ENCODE measurements around the gene TEAD2. TPM values are rescaled to one million over a fixed set of nuclear protein-coding genes. Genes with fewer than 3 reads are reported as not detected.

Gene TEAD2
- total and polyA plus RNA-seq, 9 donors: 27.8 to 63.1 (median 41.6) TPM

DNA sequence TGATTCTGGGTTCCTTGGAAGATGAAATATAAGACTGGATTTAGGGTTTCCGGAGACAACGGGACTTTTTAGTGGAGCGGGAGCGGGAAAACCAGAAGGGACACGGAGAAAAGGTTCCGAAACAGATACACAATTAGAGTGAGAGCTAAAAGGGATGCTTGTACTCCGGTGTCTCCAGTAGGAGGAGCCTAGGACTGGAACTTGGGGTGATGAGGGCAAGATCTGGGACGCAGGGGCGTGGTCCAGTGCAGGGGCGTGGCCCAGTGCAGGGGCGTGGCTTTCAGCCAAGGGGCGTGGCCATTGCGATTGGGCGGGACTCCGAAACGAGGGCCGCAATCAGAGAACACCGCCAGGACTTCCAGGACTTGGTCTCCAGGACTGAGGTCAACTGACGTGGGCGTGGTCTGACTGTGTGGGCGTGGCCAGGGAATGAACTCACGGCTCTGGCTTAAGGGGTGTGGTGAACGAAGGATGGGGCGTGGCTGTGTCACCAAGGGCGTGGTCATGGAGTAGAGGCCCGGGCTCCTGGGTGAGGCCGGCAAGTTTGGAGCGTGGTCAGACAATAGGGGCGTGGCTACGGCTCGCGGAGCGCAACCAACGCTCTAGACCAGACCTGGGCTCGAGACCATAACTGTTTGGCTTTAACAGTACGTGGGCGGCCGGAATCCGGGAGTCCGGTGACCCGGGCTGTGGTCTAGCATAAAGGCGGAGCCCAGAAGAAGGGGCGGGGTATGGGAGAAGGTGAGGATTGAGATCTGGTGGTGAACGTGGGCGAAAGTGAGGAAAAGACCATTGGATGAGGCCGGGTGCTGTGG lies 1.3 kb upstream of the TEAD2 start, which contains the start of gene DKKL1:
Gene DKKL1 (plus strand): TSS at position 610 of the 815 bp plus-strand sequence. CDS start 122 bp downstream, at position 732.
- Histone ChIP-seq H3K4me3 (peak within 1 kb of the TSS; percentile 53), H3K9me3 (no peaks in the 10 kb centered on the region), H3K4me1 (ENCODE audit: insufficient read depth) (no peaks in the 10 kb centered on the region), H3K36me3 (no peaks in the 10 kb centered on the region), H3K27ac (peak within 1 kb of the TSS; percentile 88 to 92), H3K27me3 (no peaks in the 10 kb centered on the region)
- TF ChIP-seq, protein P1, sequence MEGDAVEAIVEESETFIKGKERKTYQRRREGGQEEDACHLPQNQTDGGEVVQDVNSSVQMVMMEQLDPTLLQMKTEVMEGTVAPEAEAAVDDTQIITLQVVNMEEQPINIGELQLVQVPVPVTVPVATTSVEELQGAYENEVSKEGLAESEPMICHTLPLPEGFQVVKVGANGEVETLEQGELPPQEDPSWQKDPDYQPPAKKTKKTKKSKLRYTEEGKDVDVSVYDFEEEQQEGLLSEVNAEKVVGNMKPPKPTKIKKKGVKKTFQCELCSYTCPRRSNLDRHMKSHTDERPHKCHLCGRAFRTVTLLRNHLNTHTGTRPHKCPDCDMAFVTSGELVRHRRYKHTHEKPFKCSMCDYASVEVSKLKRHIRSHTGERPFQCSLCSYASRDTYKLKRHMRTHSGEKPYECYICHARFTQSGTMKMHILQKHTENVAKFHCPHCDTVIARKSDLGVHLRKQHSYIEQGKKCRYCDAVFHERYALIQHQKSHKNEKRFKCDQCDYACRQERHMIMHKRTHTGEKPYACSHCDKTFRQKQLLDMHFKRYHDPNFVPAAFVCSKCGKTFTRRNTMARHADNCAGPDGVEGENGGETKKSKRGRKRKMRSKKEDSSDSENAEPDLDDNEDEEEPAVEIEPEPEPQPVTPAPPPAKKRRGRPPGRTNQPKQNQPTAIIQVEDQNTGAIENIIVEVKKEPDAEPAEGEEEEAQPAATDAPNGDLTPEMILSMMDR (IDR thresholded peaks at IDR 0.05): no peak
- TF ChIP-seq POLR2A (IDR thresholded peaks at IDR 0.05): peak; percentile 62
- intact Hi-C loops (cut with DNase I): loop anchor here in 1 of 4 donors (10.0 kb wide), 1 partner anchor 81 kb away; the partner anchor contains the start of gene SLC17A7
- DNase-seq: peak; percentile 100
- 0 to 1% (median 1%) methylated on average over 45 to 46 of the region's 46 CpGs for WGBS, 3 donors

GRCh38 chr19:49362929-49363267 lies 682 bp upstream of the TEAD2 start:
- H3K4me3 ChIP-seq: peak overlapping the region; percentile 53
- WGBS, 3 donors: 0 to 1% (median 0%) methylated on average over 14 of the region's 14 CpGs

DNA sequence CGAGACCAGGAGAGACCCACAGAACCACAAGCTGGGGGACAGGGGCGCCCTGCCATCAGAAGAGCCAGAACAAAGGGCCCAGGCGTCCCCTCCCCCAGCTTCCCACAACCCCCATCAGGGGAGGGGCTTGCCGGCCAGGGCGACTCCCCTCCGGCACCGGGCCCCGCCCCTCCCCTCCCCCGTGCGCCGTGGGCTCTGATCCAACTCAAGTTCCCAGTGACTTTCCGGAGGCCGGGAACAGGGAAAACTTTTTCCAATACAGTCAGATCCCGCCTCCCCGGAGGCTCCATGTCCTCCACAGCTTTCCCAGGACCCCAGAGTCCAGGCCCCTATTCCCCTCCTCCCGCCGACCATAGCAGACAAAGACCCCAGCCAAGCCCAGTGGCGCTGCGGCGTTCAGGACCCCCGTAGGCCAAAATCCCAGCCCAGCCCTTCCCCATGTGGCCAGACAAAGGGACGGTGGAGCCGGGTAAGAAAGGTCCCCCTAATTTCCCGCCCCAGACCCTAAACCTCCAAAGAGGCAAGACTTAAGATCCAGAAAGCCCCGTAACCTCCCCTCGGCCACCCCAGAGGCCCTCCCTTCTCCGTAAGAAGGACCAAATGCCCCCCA lies 673 bp downstream of the TEAD2 start:
- Histone ChIP-seq H3K4me1 (ENCODE audit: insufficient read depth) (peaks cover 2% of the 10 kb centered on the region), H3K27ac (peak overlapping the region; percentile 88 to 92), H3K27me3 (no peaks in the 10 kb centered on the region), H3K9me3 (no peaks in the 10 kb centered on the region), H3K4me3 (peak overlapping the region; percentile 53), H3K36me3 (no peaks in the 10 kb centered on the region)
- intact Hi-C loops (cut with DNase I): loop anchor here in 1 of 4 donors (10.0 kb wide), 1 partner anchor 83 kb away; the partner anchor contains the start of gene SLC17A7
- peak; percentile 39 for TF ChIP-seq EP300 (IDR thresholded peaks at IDR 0.05)
- TF ChIP-seq, protein P1 (IDR thresholded peaks at IDR 0.05): no peak
- peak; percentile 70 for TF ChIP-seq POLR2A (IDR thresholded peaks at IDR 0.05)
- DNase-seq: peak; percentile 89 to 94 (median 93)
- WGBS, 3 donors: 0 to 2% (median 1%) methylated on average over 26 to 27 of the region's 27 CpGs

More at GRCh38 chr19:49362929-49363267, 682 bp upstream of the TEAD2 start:
- DNase-seq: peak; percentile 68 to 77 (median 75)
- H3K36me3 ChIP-seq: no peaks in the 10 kb centered on the region
- no peaks in the 10 kb centered on the region for H3K27me3 ChIP-seq
- intact Hi-C loops (cut with DNase I): loop anchor here in 1 of 4 donors (10.0 kb wide), 1 partner anchor 82 kb away; the partner anchor contains the start of gene SLC17A7
- TF ChIP-seq, protein P1 (IDR thresholded peaks at IDR 0.05): no peak
- TF ChIP-seq POLR2A (IDR thresholded peaks at IDR 0.05) (no peak), EP300 (IDR thresholded peaks at IDR 0.05) (no peak)
- H3K4me1 ChIP-seq (ENCODE audit: insufficient read depth): no peaks in the 10 kb centered on the region
- peak overlapping the region; percentile 88 to 92 for H3K27ac ChIP-seq
- H3K9me3 ChIP-seq: no peaks in the 10 kb centered on the region

Measured in ovary (tissue), 9 donors.